Neural cell (in vitro differentiated cells): ENCODE data around the gene CXXC1. TPM values are rescaled to one million over a fixed set of nuclear protein-coding genes. Genes with fewer than 3 reads are reported as not detected.

Experiments
- H2AFZ ChIP-seq: fragments of 200-600, 300-800 bp; sonication (generic), shearing (Covaris generic); 2 replicates; pipeline ENCODE4 v1.6.0; 2014; ENCODE audit warnings: low read depth, mild to moderate bottlenecking, antibody characterized with exemption, low read length, moderate library complexity
- H3F3A ChIP-seq: fragments of 200-600 bp; shearing (Covaris generic); 2 replicates; pipeline ENCODE4 v1.6.1; 2016; ENCODE audit warnings: mild to moderate bottlenecking, moderate library complexity, mixed read lengths, antibody characterized with exemption, low read length; ENCODE audit not compliant: insufficient read depth, poor library complexity, severe bottlenecking
- H3K27ac ChIP-seq: fragments of 200-600, 300-800 bp; sonication (generic), shearing (Covaris generic); 2 replicates; pipeline ENCODE4 v1.5.1; 2014; ENCODE audit warnings: mild to moderate bottlenecking, low read length, moderate library complexity
- H3K27me3 ChIP-seq: fragments of 300-800, 200-600 bp; sonication (generic), shearing (Covaris generic); 2 replicates; pipeline ENCODE4 v1.6.0; 2014; ENCODE audit warnings: mild to moderate bottlenecking, low read depth, low read length, moderate library complexity; ENCODE audit not compliant: insufficient read depth
- H3K36me3 ChIP-seq: fragments of 300-800, 200-600 bp; sonication (generic), shearing (Covaris generic); 2 replicates; pipeline ENCODE4 v1.5.1; 2014; ENCODE audit warnings: mild to moderate bottlenecking, antibody characterized with exemption, low read length, moderate library complexity; ENCODE audit not compliant: insufficient read depth
- H3K4me2 ChIP-seq: fragments of 300-800, 200-600 bp; sonication (generic), shearing (Covaris generic); 2 replicates; pipeline ENCODE4 v1.6.0; 2014; ENCODE audit warnings: mild to moderate bottlenecking, low read length
- H3K4me3 ChIP-seq: fragments of 300-800, 200-600 bp; sonication (generic), shearing (Covaris generic); 2 replicates; pipeline ENCODE4 v1.5.1; 2014; ENCODE audit warnings: mild to moderate bottlenecking, low read length, moderate library complexity
- H3K79me2 ChIP-seq: fragments of 200-600 bp; shearing (Covaris generic); replicated peaks from 2 replicates; pipeline ENCODE4 v1.6.0; 2014; ENCODE audit warnings: mild to moderate bottlenecking, low read length, moderate library complexity; ENCODE audit not compliant: insufficient read depth
- H3K9ac ChIP-seq: fragments of 300-800, 200-600 bp; sonication (generic), shearing (Covaris generic); 2 replicates; pipeline ENCODE4 v1.6.1; 2016; ENCODE audit warnings: mild to moderate bottlenecking, low read length, mixed read lengths
- H3K9me2 ChIP-seq: fragments of 200-600 bp; shearing (Covaris generic); 2 replicates; pipeline ENCODE4 v1.6.1; 2016; ENCODE audit warnings: mild to moderate bottlenecking, low read length, mixed read lengths; ENCODE audit not compliant: insufficient read depth
- H3K9me3 ChIP-seq: fragments of 200-600, 300-800 bp; sonication (generic), shearing (Covaris generic); 2 replicates; pipeline ENCODE4 v1.6.1; 2016; ENCODE audit warnings: mild to moderate bottlenecking, mixed run types, low read length, moderate library complexity, mixed read lengths
- H4K20me1 ChIP-seq: fragments of 200-600 bp; shearing (Covaris generic); 2 replicates; pipeline ENCODE4 v1.6.1; 2016; ENCODE audit warnings: mild to moderate bottlenecking, mixed run types; ENCODE audit not compliant: insufficient read depth
- CTCF ChIP-seq: fragments of 450-650 bp; IDR thresholded peaks from 2 replicates; pipeline ENCODE4 v1.5.1; 2014; ENCODE audit warnings: antibody characterized with exemption, mild to moderate bottlenecking, moderate library complexity; ENCODE audit not compliant: poor library complexity, severe bottlenecking
- EP300 ChIP-seq: fragments of 450-650 bp; conservative IDR thresholded peaks from 2 replicates; pipeline ENCODE4 v1.6.1; 2014; ENCODE audit warnings: antibody characterized with exemption, mild to moderate bottlenecking, moderate library complexity; ENCODE audit not compliant: poor library complexity, severe bottlenecking
- EZH2 ChIP-seq: fragments of 200-600, 300-800 bp; shearing (Covaris generic), sonication (generic); IDR thresholded peaks from 2 replicates; pipeline ENCODE4 v1.6.1; 2014; ENCODE audit warnings: antibody characterized with exemption, low read length, borderline replicate concordance, mild to moderate bottlenecking; ENCODE audit not compliant: insufficient read depth, poor library complexity, severe bottlenecking
- MXI1 ChIP-seq: fragments of 450-650 bp; conservative IDR thresholded peaks from 2 replicates; pipeline ENCODE4 v1.6.1; 2014; ENCODE audit warnings: antibody characterized with exemption, mild to moderate bottlenecking; ENCODE audit not compliant: poor library complexity, severe bottlenecking
- POLR2AphosphoS5 ChIP-seq: IDR thresholded peaks from 2 replicates; pipeline ENCODE4 v1.6.1; 2012
- RAD21 ChIP-seq: fragments of 450-650 bp; conservative IDR thresholded peaks from 2 replicates; pipeline ENCODE4 v1.6.1; 2014; ENCODE audit warnings: antibody characterized with exemption, mild to moderate bottlenecking, moderate library complexity
- REST ChIP-seq: IDR thresholded peaks from 2 replicates; pipeline ENCODE4 v1.6.1; 2012; ENCODE audit warnings: borderline replicate concordance
- SMC3 ChIP-seq: fragments of 450-650 bp; conservative IDR thresholded peaks from 2 replicates; pipeline ENCODE4 v1.6.1; 2014; ENCODE audit warnings: antibody characterized with exemption, mild to moderate bottlenecking, moderate library complexity; ENCODE audit not compliant: poor library complexity
- TAF1 ChIP-seq: IDR thresholded peaks from 2 replicates; pipeline ENCODE4 v1.6.1; 2012; ENCODE audit warnings: low read depth
- polyA plus RNA-seq: library from polyadenylated mRNA; depleted of rRNA; stranded (reverse); fragments of >200 nt; gene quantifications from 2 replicates; pipeline ENCODE4 v1.2.3, GENCODE V29; 2014

Gene CXXC1
- polyA plus RNA-seq, 1 donor from 2014 or later = 99.8 TPM

DNA sequence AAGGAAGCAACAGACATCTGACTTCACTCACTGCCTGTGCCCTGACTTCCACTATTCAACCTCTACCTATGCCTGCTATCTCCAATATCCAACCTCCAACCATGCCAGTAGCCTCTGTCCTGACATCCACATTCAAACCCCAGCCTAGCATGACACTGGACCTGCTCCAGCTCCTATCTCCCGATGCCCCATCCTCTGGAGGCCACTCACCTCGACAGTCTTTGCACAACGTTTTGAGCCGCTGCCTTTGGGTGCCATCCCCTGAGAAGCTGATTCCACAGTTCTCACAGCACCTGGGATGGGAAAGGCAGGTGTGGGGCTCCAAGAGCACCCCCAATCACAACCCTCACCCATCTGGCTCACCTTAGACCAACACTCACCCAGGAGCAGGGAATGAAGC, 11.0 kb downstream of the CXXC1 start:
- Histone ChIP-seq H4K20me1 (no peaks in the 10 kb centered on the region), H3K9ac (no peak overlapping the region), H3K79me2 (peaks cover 26% of the 10 kb centered on the region), H3K9me3 (no peaks in the 10 kb centered on the region), H3K36me3 (no peaks in the 10 kb centered on the region), H3K4me3 (no peak overlapping the region), H3K27ac (no peak overlapping the region), H2AFZ (no peak overlapping the region), H3K9me2 (no peaks in the 10 kb centered on the region), H3K4me2 (no peak overlapping the region), H3K27me3 (no peaks in the 10 kb centered on the region), H3F3A (no peaks in the 10 kb centered on the region)
- TF ChIP-seq SMC3 = no peak
- no peak for TF ChIP-seq POLR2AphosphoS5
- TF ChIP-seq REST = no peak
- no peak for TF ChIP-seq CTCF
- no peak for TF ChIP-seq EZH2

DNA sequence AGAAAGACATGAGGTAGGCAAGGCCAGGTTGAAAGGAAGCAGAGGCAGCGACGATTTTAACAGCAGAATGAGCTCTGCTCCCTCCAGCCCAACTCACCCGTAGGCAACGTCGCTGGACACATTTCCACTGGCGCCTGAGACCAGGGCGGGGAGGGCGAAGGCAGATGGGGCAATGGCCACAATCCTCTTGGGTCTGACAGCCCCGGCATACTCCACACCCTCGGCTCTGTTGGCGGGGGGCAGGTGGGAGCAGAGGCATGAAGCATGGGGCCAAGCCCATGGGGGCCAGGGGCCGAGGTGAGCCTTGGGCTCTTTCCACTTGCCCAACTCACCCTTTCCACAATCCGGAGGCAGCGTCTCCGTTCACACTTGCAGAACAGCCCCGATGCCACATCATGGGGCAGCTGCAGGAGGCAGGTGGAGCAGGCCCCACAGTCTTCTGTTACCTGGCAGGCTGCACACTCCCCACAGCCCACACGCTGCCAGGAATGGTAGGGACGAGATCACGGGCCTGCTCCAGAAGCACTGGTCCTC, 11.9 kb downstream of the CXXC1 start:
- H3K36me3 ChIP-seq = no peaks in the 10 kb centered on the region
- H3K27ac ChIP-seq = no peak overlapping the region
- no peaks in the 10 kb centered on the region for H3K9me2 ChIP-seq
- no peak for TF ChIP-seq SMC3
- TF ChIP-seq REST = no peak
- TF ChIP-seq RAD21 = no peak
- no peak for TF ChIP-seq CTCF
- no peak for TF ChIP-seq EP300
- no peak for TF ChIP-seq TAF1
- no peak for TF ChIP-seq MXI1
- no peak for TF ChIP-seq POLR2AphosphoS5
- no peak for TF ChIP-seq EZH2
- no peak overlapping the region for H3K9ac ChIP-seq
- no peaks in the 10 kb centered on the region for H4K20me1 ChIP-seq
- H3K4me2 ChIP-seq = no peak overlapping the region
- H3K79me2 ChIP-seq = peaks cover 23% of the 10 kb centered on the region
- H2AFZ ChIP-seq = no peak overlapping the region
- no peak overlapping the region for H3K4me3 ChIP-seq
- no peaks in the 10 kb centered on the region for H3K27me3 ChIP-seq
- H3K9me3 ChIP-seq = no peaks in the 10 kb centered on the region
- H3F3A ChIP-seq = no peaks in the 10 kb centered on the region
